Glomerular visceral epithelial cell (primary cell): ENCODE measurements around the gene KIF26B.
"Not testable (repeated sequence)": the region's sequence is repeated elsewhere in the genome, so short reads cannot be mapped to it uniquely, and the experiment has no call there.

Experiments used
- DNase-seq: peaks from one replicate; pipeline ENCODE4 v3.0.0-alpha.2; 2016; ENCODE audit errors: extremely low spot score

Gene KIF26B

DNA sequence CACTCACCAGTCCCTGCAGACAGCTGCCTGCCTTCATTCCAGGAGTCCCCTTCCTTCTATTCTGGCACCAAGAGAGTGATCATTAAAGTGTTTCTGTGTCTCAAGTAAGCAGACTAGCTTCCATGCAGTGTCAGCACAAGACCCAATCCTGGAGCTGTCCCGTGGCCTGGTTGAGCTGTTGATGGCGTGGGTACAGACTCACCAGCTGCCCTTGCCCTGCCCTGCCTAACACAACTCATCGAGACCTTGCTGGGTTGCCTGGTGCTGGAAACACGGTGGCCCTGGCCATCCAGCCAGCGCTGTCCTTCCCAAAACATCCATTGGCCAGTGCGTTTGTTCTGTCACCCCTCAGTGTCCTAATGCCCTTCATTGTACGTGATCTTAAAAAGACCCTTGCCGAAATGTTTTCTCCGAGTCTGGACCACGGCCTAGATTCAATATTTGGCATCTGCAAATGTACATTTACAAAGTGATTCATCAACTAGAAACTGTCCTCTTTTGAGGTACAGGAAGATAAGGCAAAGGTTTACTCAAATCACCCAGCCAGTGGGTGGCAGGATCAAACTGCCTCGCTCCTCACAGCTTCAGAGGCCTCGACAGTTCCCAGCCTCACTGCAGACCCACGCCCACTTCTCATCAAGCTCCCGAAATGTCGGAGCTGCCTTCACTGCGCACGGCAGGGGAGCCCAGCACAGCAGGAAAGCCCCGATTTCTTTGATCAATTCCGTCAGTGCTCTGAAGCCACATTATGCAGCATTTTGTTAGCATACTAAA lies 494.2 kb downstream of the KIF26B start:
- DNase-seq = no peak

DNA sequence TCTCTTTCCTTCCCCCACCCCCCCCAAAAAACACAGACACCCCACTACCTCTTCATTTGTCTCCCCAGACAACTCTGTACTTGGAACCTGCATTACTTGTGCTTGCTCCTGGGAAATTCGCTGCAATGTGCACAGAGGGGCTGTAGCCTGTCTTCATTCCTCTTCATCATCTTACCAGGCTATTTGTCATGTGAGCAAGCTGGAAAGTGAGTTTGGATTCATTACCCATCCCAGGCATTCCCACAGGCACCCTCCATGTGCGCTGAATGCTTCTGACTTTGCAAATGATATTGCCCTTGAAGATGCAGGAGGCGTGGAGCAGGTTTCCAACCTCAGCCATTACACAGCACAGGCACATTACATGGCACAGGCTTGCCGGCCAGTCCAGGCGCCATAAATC lies 494.9 kb downstream of the KIF26B start:
- DNase-seq = no peak

DNA sequence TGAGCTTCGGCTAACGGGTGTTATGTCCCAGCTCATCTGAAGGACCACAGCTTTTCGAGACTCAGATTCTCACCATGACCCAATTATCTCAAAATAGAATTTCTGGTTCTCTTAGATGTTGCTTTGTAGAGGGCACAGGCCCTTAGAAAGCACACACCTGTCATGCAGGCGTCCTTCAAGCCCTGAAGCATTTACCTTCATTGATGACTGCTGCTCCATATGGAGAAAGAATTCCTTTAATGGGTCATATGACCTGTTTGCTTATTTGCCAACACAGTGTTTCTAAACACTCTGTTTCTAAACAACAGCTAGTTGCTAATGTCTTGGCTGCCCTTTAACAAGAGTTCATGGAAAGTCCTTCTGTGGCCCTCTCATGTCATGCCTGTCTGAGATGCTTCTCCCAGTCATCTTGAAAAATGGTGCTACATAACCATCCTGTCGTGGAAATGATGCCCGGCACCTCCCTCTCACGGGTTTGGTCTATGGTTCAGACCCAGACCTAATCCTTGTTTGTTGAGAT lies 495.7 kb downstream of the KIF26B start:
- no peak for DNase-seq

DNA sequence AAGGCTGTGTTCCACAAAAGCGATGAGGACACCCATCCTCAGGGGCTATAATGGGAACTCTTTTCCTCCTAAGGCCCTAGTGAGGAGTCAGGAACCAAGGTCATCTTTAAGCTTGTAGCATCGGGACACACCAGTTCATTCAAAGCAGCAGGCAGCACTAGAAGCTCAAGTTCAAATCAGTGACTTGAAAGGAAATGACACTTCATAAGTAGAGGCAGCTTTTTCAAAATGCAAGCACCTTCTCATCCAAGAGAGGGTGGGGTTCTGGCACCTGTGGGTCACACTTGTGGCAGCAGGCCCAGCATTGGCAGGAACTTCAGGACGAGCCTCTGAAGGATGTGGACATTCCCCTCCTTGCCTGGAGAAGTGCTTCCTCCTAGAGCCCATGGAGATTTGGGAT lies 496.3 kb downstream of the KIF26B start:
- DNase-seq = no peak

DNA sequence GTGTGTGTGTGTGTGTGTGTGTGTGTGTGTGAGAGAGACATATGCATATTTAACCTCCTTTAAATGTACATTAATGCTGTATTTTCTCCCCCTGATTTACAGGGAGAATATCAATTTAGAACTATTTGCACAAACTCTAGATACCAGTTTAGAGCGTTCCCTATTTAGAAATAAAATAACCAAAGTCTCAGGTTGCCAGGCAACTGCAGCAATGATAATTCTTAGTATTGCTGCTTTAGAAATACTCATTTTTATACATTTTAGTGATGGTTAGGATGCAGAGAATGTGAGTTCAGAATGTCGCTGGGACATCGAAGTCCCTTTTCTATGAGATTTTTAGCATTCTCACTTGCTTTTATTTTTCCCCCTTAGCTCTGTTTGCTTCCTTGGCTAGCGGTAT lies 497.3 kb downstream of the KIF26B start:
- DNase-seq = no peak

- DNase-seq = no peak
These were observed 498.1 kb downstream of the KIF26B start for GRCh38 chr1:245652660-245653427.

GRCh38 chr1:245654460-245655050 lies 499.8 kb downstream of the KIF26B start:
- DNase-seq = no peak

GRCh38 chr1:245656189-245656717 lies 501.5 kb downstream of the KIF26B start:
- no peak for DNase-seq

DNA sequence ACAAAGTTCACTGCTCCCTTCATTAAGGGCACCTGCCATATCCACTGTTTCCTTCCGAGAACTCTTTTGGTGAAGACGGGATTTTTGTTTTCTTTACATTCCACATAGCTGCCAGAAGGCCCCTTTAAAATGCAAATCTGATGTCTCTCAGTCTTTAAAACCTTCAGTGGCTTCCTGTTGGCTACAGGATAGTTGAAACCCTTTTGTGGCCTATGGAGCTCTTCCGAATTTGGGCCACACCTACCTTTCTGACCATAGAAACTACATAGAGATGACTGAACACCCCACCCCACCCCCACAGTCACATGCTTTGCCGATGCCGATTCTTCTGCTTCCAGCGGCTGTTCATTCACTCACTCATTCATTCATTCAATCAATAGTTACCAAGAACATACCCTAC lies 502.6 kb downstream of the KIF26B start:
- no peak for DNase-seq

GRCh38 chr1:245663373-245663772 lies 508.6 kb downstream of the KIF26B start:
- no peak for DNase-seq

DNA sequence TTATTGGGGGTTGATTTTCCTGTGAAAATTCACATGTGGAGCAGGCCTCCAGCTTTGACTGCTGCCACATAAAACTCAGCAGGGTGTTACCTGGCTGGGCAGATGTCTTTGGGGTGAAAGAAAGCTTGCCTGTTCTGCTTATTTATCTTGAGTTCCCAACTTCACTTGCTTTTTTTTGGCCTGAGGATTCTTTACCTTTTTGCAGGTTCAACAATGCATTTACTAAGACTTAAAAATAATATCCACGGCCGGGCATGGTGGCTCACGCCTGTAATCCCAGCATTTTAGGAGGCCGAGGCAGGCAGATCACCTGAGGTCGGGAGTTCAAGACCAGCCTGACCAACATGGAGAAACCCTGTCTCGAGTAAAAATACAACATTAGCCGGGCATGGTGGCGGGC lies 509.1 kb downstream of the KIF26B start:
- DNase-seq = no peak

GRCh38 chr1:245666412-245666811 lies 511.6 kb downstream of the KIF26B start:
- DNase-seq = no peak

GRCh38 chr1:245671349-245671748 lies 516.6 kb downstream of the KIF26B start:
- no peak for DNase-seq

DNA sequence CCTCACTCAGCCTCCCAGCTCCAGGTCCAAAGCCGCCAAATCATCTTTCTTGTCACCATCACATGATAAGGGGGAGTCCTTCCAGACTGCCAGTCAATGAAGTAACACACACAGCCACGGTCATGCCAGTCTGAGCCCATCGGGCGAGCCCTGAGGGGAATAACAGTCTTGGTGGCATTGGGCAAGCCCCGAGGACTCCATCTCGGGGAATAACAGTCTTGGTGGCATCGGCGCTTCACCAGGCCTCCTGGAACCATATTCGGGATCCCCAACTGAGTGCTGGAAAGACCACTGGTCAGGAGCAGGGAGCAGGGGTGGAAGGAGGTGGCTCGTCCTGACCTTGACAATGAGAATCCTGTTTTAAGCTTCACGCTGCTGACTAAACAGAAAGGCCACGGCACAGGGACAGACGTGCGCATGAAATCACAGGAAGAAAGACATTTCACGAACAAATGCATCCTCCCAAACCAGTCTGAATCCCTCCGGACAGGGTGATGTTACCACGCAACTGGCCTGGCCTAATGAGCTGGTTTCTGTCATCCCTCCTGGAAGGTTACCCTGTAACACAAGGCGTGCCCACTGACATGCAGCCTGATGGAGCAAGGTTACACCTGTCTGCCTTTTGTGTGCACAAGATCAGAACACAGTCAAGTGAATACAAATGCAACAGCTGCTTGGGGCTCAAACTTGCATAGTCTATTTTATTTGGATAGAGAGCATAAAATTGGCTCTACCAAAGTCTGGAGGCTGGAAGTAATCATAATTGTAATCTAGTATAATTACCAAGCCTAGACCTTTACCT lies 517.4 kb downstream of the KIF26B start:
- no peak for DNase-seq

- not testable (repeated sequence) for DNase-seq
These were observed 518.3 kb downstream of the KIF26B start for GRCh38 chr1:245672836-245673656.

- DNase-seq = no peak
These were observed 519.2 kb downstream of the KIF26B start for GRCh38 chr1:245673881-245674414.

- DNase-seq = no peak
These were observed 522.9 kb downstream of the KIF26B start for GRCh38 chr1:245677461-245678240.

- no peak for DNase-seq
These were observed 524.2 kb downstream of the KIF26B start for GRCh38 chr1:245678860-245679411.
